ENCODE measurements around the gene DNAJC5G. TPM values are rescaled to one million over a fixed set of nuclear protein-coding genes. Genes with fewer than 3 reads are reported as not detected.
"Not testable (repeated sequence)": the region's sequence is repeated elsewhere in the genome, so short reads cannot be mapped to it uniquely, and the experiment has no call there.

The DNAJC5G gene
- polyA plus RNA-seq, 4 donors: 0.18 to 1.7 (median 0.46) TPM

DNA sequence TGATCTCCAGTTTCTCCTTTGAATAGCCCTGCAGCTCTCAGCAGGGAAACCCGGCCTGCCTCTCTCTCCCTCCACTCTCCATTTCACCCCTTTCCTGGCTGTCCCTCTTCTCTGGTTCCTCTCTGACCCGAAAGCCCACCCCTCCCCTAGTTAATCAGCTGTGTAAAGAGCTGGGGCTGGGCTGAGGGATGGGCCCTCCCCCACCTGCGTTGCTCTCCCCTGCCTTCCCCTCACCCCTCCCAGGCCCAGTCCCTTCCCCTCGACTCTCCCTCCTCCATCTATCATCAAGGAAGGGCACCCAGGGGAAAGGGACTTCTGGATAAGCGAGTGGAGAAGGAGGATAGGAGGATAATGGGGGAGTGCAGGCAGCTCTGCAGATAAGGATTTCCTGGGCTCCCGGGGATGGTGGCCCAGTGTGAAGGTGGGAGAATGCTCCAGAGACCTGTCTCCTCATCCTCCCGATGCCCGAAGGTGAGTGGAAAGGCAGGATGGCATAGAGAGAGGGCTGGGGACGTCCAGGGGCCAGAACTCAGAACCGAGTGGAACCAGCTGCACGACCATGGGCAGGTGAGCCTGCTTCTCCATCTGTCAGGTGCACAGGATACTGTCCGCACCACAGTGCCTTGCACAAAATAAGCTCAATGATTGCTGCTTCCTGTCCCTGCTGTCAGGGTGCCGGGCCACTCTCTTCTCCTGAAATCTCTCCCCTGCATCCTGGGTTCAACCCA lies 24.4 kb upstream of the DNAJC5G start:
- no peak for DNase-seq (ENCODE audit: low read depth in 4 of 4, low spot score in 3 of 4)

DNA sequence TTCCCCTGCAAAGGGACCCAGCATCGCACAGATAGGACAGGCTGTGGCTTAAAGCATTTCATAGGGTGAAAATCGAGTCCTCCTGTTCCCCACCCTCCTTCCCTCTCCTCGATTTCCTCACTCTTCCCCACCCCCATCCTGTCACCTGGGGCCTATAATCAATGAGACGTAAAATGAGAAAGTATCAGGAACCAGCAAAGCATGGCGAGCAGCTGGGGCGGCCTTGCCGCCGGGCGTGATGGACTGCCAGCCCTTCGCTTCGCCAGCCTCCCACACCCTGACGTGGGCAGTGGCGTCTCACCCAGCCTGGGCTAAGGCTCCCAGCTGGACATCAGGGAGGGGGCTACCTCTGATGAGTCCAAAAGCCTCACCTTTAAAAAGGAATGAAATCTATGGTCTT lies 23.5 kb upstream of the DNAJC5G start:
- DNase-seq (ENCODE audit: low read depth in 4 of 4, low spot score in 3 of 4): no peak

DNA sequence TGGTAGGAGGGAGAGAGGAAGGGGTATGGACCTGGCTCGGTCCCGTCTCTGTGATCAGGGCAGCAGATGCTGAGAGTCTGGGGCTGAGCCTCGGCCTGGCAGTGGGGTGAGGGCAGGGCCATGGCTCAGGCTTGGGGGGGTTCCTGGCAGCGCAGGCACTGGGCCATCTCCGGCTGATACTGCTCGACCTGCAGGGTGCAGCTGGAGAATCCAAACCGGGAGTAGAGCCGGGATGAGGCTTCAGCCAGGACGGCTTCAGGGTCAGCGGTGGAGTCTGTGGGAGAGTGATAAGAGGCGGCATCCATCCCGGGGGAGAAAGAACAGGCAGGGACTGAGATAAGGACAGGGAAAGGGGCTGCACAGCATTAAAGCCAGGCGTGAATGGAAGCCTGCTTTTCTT lies 20.0 kb upstream of the DNAJC5G start:
- DNase-seq (ENCODE audit: low read depth in 4 of 4, low spot score in 3 of 4): no peak

DNA sequence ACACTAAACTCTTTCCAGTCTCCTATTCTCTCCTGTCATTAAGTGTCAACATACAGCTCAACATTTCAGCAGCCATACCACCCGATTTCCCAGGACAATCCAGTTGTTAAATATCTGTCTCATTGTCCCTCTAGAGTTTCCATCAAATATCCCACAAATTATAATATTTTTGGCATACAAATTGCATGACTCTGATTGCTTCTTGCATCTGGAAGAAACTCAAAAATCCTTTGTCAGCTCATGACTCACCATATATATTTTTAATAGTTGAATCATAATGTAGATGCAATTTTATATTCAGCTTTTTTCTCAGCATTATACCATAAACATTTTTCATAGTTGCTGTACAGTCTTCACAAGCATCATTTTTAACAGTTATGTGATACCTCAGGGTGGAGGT lies 19.6 kb upstream of the DNAJC5G start:
- no peak for DNase-seq (ENCODE audit: low read depth in 4 of 4, low spot score in 3 of 4)

DNA sequence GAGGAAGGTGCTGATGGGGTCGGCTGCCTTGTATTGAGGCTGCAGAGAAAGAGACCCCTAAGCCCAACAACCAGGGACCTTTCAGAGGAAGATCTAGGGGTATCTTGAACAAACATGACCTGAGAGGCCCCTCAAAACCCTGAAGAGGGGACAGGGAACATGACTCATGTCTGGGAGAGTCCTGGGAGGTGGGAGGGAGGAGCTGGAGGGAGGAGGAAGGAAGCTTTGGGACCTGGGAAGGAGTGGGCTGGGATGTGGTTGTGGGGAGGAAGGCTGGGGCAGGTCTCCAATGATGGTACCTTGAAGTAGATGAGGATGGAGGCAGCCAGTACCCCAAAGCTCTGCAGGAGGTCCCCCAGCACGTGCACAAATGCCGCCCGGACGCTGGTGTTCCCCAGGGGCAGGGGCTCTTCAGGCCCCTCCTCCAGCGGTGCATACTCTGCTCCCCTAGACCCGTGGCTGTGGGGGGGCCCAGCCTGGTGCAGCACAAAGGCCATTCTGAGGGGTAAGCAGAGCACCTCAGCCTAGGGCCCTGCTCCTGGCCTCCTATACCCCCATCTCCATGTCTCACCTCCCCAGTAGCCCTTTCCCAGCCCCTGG lies 18.3 kb upstream of the DNAJC5G start:
- DNase-seq (ENCODE audit: low read depth in 4 of 4, low spot score in 3 of 4): no peak

DNA sequence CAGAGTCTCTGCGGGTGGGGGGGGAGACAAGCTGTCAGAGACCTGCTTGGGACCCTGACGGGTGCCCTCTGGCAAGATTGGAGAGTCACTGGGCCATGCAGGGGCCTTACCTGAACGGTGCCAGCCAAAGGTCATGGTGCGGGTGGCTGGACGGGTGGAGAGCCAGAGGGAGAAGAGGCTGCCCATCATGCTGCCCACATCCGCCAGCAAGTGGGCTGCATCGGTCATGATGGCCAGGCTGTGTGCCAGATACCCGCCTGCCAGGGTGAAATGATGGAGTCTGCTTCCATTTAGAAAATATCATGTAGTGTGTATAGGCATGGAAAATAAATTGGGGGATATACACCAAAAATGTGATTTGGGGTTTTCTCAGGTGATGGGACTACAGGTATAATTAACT lies 17.2 kb upstream of the DNAJC5G start:
- no peak for DNase-seq (ENCODE audit: low read depth in 4 of 4, low spot score in 3 of 4)

DNA sequence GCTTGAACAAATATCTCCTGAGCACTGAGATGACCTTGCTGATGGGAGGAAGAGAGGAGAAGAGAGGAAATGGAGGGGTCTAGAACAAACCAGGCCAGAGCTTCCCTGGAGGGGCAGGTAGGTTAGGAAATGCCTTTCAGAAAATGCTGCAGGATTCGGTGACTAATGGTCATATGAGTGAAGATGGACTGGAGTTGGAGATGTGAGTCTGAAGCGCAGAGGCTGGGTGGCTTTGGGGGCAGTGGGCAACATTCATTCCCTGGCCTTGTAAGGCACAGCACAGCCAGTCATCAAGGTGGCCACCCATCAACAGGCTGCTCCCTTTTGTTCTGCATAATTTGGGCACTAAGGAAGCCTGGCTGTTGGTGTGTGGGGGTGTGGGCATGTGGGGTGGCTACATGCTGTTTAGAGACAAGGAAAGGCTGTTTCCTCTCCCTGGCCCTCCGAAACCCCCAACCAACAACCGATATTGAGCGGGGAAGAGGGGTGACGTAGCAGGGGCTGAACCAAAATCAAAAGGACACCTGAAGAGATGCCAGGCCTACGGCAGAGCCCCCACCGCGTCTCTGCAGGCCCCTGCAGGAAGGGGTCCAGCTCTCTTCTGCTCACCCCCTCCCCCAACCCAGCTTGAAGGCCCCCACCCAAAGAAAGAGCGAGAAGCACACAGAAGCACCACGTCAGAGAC lies 13.8 kb upstream of the DNAJC5G start:
- DNase-seq (ENCODE audit: low read depth in 4 of 4, low spot score in 3 of 4): no peak

DNA sequence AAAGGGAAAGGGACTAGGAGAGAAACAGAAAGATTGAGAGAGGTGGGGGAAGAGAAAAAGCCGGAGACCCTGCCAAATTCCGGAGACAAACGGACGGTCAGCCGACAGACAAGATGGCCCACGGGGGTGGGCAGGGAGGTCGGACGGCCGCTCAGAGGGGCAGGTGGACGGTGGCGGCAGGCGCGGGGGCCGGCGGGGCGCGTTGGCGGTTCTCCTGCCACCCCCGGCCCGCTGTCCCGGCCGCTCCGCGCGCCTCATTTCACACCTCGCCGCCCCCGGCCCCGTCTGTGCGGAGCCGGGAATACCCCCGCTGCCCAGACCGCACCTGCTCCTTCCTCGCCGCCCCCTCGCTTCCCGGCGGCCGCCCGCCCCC lies 13.3 kb upstream of the DNAJC5G start:
- no peak for DNase-seq (ENCODE audit: low read depth in 4 of 4, low spot score in 3 of 4)

DNA sequence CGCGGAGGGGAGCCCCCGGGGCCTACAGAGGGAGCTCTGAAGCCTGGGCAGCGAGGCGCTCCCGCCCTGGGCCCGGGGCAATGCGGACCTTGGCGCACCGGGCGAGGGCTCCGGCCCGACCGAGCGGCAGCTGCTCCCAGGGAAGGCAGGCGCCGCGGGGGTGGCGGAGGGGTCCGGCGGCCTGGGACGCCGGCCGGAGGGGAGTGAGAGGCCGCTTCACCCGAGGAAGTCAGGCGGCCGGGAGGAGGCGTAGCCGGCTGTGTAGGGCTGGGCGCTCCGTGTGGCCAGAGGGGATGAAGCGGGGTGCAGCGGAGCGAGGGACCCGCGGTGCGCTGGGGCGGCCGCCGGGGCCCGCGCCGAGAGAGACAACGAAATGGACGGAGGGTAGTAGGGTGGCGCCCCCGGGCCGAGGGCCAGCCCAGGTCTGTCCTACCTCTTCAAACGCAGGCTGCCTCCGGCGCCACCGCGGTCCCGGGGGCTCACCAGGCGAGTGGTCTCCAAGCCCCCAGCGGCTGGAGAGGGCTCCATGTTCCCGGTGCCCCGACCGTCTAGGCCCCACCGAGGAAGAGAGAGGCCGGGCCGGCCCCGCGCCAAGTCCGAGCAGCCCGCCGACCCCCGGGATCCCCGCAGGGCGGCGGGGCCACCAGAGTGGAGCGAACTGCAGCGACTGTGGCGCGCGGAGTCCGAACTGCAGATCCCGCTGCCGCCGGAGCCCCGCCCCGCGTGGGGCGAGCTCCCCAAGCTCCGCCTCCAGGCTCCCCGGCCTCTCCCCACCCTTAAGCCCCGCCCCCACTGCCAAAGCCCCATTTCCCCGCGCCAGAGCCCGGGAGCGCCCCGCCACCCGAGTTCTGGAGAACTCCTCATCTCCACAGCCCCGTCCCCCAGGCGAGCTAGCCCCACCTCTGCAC lies 12.6 kb upstream of the DNAJC5G start, which contains the start of gene SLC30A3:
SLC30A3 (minus strand) TSS at position 669 of the 908 bp plus-strand sequence; CDS start at position 528, 141 bp downstream.
- peak in 1 of 4 donors; percentile 37 for DNase-seq (ENCODE audit: low read depth in 4 of 4, low spot score in 3 of 4)

DNA sequence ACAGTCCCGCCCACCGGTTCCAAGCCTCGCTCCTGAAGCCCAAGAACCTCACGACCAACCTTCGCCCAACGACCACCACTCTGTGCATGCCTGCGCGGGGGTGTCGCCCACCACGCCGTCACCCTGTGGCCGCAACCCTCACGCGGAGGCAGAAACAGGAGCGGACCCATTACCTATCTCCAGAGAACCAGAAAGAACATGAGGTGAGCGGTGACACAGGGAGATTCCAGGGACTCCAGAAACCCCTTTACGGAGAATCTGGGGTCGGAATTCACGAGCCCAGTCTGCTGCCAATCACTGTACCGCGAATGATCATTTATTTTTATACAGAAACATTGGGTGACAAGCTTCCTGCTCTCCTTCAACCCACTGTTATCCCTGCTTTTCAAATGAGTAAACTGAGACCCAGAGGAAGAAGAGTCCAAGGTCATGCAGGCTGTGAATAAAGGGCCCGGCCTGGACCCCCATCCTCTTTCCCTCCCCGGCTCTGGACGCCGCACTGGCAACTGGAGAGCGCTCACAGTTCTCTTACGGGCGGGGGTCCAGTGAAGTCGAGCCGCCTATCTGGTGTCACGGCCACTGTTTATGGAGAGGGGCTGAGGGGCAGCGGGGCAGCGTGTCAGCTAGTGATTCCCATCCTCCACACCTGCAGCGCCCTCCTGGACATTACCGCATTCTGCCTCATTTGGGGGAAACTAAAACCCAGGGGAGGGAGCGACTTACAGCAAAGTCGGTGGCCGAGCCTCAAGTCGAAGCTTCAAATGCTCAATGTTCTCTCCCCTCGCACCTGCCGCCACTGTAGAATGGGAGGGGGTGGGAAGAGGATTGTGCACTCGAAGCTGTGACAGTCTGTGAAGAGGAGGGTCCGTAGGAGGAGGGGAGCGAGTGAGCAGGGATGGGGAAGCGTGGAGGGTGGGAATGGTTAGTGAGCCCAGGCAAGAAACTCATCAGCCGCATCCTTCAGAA lies 11.7 kb upstream of the DNAJC5G start:
- no peak for DNase-seq (ENCODE audit: low read depth in 4 of 4, low spot score in 3 of 4)

DNA sequence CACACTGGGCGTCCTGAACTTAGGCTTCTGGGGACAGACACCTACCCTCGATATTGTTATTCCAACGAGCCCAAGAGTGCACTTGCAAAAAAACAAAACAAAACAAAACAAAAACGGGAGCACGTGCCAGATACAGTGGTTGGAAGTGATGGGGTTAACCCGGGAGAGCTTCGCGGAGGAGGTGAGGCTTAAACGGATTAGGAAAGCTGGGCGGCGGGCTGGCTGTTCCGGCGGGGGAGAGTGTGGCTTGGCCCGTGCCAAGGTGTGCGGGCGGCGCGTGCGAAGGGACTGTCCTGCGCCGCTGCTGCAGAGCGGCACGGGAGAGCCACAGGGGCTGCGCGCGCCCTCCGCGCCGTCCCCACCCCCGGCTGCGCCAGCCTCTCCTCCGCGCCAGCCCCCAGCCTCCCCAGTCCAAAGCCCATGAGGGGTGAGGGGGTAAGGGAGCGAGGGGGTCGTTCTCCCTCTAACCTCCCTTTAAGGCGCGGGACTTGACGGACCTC lies 10.9 kb upstream of the DNAJC5G start:
- DNase-seq (ENCODE audit: low read depth in 4 of 4, low spot score in 3 of 4): no peak

DNA sequence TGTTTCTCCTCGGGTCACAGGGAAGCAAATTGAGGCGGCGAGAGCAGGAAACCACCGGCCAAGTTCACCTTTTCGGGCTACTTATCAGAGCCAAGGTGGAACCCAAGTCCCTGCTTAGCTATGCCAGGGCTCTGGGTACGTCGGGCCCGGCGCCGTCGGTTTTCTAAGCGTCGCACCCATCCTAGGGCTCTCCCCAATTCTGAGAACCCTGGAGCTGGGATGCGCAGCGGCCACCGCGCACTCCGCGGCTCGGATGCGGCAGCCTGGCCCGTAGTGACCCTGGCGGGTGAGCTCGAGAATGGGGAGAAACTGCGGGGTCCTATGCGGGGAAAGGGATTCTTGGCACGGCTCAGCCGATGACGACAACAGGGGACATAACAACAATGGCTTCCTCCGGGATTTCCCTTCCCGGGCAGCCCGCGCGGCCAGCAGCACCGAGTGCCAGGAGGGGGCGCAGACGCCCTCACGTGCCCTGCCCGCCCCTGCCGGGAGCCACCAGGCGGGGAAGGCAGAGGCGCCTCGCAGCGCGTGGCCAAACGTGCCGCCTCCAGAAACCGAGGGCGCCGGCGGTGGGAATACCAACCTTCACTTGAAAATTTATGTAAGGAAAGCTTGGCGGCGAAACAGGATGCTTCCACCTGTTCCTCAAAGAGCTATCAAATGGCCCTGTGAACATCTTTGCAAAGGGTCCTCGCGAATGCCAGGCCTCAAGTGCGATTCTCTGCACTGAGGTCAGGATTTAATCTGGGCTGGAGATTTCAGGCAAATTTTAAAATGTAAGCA lies 10.3 kb upstream of the DNAJC5G start:
- DNase-seq (ENCODE audit: low read depth in 4 of 4, low spot score in 3 of 4): peak in 1 of 4 donors; percentile 47

DNA sequence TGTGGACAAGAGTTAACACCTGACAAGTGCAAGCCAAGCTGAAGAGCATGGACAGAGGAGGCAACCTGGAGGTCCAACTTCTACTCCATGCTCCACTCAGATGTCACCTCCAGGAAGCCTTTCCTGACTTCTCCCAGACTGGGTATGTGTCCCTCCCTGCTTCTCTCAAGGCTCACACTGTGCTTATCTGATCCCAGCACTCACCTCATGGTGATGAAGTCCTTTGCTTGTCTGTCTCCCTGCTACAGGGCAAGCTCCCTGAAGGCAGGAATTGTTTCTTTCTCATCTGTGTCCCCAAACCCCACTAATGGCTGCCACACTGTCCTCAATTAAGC lies 9.7 kb upstream of the DNAJC5G start:
- DNase-seq (ENCODE audit: low read depth in 4 of 4, low spot score in 3 of 4): no peak

DNA sequence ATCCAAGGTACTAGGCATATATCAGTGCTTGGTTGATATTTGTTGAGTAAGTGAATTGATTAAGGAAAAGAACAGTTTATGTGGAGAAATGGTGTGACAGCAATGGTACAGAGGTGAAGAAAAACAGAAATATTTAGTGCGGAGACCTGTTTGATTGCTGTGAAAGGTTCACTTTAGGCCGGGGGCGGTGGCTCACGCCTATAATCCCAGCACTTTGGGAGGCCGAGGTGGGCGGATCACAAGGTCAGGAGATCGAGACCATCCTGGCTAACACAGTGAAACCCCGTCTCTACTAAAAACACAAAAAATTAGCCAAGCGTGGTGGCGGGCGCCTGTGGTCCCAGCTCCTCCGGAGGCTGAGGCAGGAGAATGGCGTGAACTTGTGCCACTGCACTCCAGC lies 6.9 kb upstream of the DNAJC5G start:
- DNase-seq (ENCODE audit: low read depth in 4 of 4, low spot score in 3 of 4): not testable (repeated sequence)

DNA sequence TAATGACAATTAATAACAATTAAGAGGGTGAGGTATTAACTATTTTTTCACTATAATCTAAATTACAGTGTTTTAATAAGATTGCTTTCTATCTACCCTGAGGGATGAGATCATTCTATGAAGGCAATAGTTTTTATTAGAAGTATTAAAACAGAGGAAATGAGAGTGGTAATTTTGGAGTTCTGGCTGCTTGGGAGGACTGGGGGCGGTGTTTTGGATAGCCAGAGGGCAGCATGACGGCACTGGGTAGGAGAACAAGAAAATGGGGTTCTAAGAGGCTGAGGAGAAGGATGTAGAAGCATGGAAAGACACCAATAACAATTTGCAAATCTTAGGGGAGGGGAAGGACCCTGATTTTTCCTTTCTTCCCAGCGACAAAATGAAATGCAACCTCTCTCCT lies 5.1 kb upstream of the DNAJC5G start:
- DNase-seq (ENCODE audit: low read depth in 4 of 4, low spot score in 3 of 4): no peak

DNA sequence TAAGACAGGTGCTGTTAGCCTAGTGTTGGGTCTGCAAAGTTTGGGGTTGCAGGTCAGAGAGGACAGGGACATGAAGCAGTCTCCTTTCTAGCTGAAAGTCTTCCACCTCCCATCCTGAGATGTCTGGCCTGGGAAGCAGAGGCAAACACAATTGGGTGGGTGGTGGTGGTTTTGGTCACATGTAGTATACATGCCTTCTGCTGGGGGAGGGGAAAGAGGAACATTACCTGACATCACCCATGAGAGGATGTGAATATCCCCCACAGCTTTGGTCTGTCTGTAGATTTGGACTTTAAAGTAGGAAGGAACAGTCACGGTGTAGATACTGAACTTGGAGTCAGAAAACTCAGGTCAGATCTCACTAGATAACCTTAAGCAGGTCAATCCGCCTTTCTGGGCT lies 4.6 kb upstream of the DNAJC5G start:
- DNase-seq (ENCODE audit: low read depth in 4 of 4, low spot score in 3 of 4): no peak

DNA sequence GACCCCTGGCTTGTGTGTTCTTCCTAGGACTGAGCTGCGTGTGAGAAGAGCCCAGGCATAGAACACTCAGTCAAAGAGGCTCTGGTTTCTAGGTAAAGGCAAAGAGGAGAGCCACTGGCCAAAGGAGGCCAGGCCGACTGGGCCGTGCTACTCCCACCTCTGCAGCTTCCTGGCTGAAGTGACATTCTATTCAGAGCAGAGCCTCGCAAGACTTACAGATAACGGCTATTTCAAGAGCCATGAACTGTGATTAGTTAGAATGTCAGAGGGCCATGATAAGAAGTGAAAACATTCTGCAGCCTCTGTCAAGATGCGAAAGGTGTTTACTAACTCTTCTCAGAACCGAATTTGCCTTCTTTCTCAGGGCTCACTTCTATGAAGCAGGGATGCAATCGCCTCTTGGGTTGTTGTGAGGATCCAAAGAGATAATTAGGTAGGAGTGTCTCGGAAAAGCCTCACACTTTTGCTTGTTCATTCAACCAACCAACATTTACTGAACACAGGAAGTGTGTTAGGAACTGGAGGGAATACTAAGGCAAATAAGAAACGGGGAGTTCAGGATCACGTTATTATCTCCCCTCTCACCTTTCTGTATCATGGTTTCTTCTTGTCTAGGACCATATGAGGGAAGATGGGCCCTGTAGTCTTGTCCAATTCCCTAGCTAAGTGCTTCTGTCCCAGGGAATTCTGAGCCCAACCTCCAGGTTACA lies 3.4 kb upstream of the DNAJC5G start:
- DNase-seq (ENCODE audit: low read depth in 4 of 4, low spot score in 3 of 4): no peak
